Ramos (cell line): ENCODE results near the gene HOXD8.

Experiments
- in situ Hi-C: fragments of 300-500 bp; cut with MboI; formaldehyde crosslinking; loops from one replicate; pipeline ENCODE4 v1.14.3; 2022; ENCODE audit warnings: low sequenced_read_pairs; ENCODE audit not compliant: unreplicated experiment

Gene HOXD8

GRCh38 chr2:176124110-176124946 is 5.2 kb upstream of the HOXD8 start:
- in situ Hi-C loops: loop anchor here (10.0 to 25.0 kb wide), 3 partner anchors 420 to 762 kb away; no protein-coding TSS in a partner anchor

GRCh38 chr2:176124947-176125771 is 4.3 kb upstream of the HOXD8 start:
- in situ Hi-C loops: loop anchor here (10.0 to 25.0 kb wide), 5 partner anchors 420 to 1012 kb away; no protein-coding TSS in a partner anchor

GRCh38 chr2:176125772-176126054 is 3.8 kb upstream of the HOXD8 start:
- in situ Hi-C loops: loop anchor here (10.0 to 25.0 kb wide), 4 partner anchors 419 to 1012 kb away; no protein-coding TSS in a partner anchor

GRCh38 chr2:176126929-176127773 is 2.4 kb upstream of the HOXD8 start:
- in situ Hi-C loops: loop anchor here (10.0 to 25.0 kb wide), 4 partner anchors 418 to 1010 kb away; no protein-coding TSS in a partner anchor

- in situ Hi-C loops: loop anchor here (10.0 to 25.0 kb wide), 4 partner anchors 417 to 1010 kb away; no protein-coding TSS in a partner anchor
These were observed 1.8 kb upstream of the HOXD8 start for GRCh38 chr2:176127774-176128072.

- in situ Hi-C loops: loop anchor here (10.0 to 25.0 kb wide), 4 partner anchors 416 to 1009 kb away; no protein-coding TSS in a partner anchor
These were observed 1.1 kb upstream of the HOXD8 start for GRCh38 chr2:176128172-176128981.

- in situ Hi-C loops: loop anchor here (10.0 to 25.0 kb wide), 4 partner anchors 415 to 1008 kb away; no protein-coding TSS in a partner anchor
These were observed 275 bp downstream of the HOXD8 start for GRCh38 chr2:176129813-176130146.

- in situ Hi-C loops: loop anchor here (25.0 kb wide), 2 partner anchors 682 to 1007 kb away; no protein-coding TSS in a partner anchor
These were observed 847 bp downstream of the HOXD8 start for GRCh38 chr2:176130147-176130956.

GRCh38 chr2:176130957-176131847 is 1.7 kb downstream of the HOXD8 start:
- in situ Hi-C loops: loop anchor here (25.0 kb wide), 2 partner anchors 681 to 1006 kb away; no protein-coding TSS in a partner anchor

- in situ Hi-C loops: loop anchor here (25.0 kb wide), 2 partner anchors 680 to 1005 kb away; no protein-coding TSS in a partner anchor
These were observed 2.3 kb downstream of the HOXD8 start for GRCh38 chr2:176131848-176132158.

GRCh38 chr2:176132205-176133171 is 3.0 kb downstream of the HOXD8 start:
- in situ Hi-C loops: loop anchor here (25.0 kb wide), 2 partner anchors 680 to 1005 kb away; no protein-coding TSS in a partner anchor

GRCh38 chr2:176133389-176133788 is 3.9 kb downstream of the HOXD8 start:
- in situ Hi-C loops: loop anchor here (25.0 kb wide), 2 partner anchors 679 to 1004 kb away; no protein-coding TSS in a partner anchor

- in situ Hi-C loops: loop anchor here (25.0 kb wide), 2 partner anchors 678 to 1003 kb away; no protein-coding TSS in a partner anchor
These were observed 4.5 kb downstream of the HOXD8 start for GRCh38 chr2:176134035-176134434.

GRCh38 chr2:176135035-176135440 is 5.5 kb downstream of the HOXD8 start:
- in situ Hi-C loops: loop anchor here (25.0 kb wide), 2 partner anchors 677 to 1002 kb away; no protein-coding TSS in a partner anchor

GRCh38 chr2:176136374-176137251 is 7.1 kb downstream of the HOXD8 start:
- in situ Hi-C loops: loop anchor here (25.0 kb wide), 2 partner anchors 676 to 1001 kb away; no protein-coding TSS in a partner anchor
